HG03060 (cell line): ENCODE data around the gene ARID3B.
"Not testable (repeated sequence)": the region's sequence is repeated elsewhere in the genome, so short reads cannot be mapped to it uniquely, and the experiment has no call there.

Source experiments
- ATAC-seq: cut with Tn5 transposase; IDR thresholded peaks from one replicate; pipeline ENCODE4 v1.9.1; 2021; ENCODE audit warnings: low read depth, moderate number of reproducible peaks; ENCODE audit not compliant: unreplicated experiment

Gene ARID3B

GRCh38 chr15:74535388-74536084 lies 5.5 kb upstream of the ARID3B start:
- no peak for ATAC-seq

GRCh38 chr15:74537736-74538135 lies 3.3 kb upstream of the ARID3B start:
- no peak for ATAC-seq

GRCh38 chr15:74539521-74539920 lies 1.5 kb upstream of the ARID3B start:
- not testable (repeated sequence) for ATAC-seq

DNA sequence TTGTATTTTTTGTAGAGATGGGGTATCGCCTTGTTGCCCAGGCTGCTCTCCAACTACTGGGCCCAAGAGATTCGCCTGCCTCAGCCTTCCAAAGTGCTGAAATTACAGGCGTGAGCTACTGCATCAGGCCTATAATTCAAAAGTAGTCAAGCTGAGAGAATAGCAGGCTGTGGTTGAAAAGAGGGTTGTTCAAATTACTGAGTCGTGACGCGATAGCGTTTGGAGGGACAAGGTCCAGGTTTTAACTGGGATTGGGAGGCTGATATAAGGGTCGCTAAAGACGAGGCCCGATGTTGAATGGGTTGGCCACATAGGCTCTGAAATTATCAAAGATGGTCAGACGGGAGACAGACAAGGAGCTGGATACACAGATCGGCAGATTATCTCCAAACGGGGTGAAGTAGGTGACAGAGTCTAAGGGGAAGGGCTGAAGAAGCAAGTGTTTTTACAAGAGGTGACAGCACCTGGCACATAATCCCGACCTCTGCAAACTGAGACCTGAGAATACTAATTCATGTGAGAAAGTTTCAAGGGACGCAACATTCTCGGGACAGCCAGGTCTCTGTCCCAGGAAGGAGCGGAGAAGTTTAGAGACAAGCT lies 759 bp upstream of the ARID3B start:
- no peak for ATAC-seq

GRCh38 chr15:74541494-74542165 lies 610 bp downstream of the ARID3B start:
- no peak for ATAC-seq

DNA sequence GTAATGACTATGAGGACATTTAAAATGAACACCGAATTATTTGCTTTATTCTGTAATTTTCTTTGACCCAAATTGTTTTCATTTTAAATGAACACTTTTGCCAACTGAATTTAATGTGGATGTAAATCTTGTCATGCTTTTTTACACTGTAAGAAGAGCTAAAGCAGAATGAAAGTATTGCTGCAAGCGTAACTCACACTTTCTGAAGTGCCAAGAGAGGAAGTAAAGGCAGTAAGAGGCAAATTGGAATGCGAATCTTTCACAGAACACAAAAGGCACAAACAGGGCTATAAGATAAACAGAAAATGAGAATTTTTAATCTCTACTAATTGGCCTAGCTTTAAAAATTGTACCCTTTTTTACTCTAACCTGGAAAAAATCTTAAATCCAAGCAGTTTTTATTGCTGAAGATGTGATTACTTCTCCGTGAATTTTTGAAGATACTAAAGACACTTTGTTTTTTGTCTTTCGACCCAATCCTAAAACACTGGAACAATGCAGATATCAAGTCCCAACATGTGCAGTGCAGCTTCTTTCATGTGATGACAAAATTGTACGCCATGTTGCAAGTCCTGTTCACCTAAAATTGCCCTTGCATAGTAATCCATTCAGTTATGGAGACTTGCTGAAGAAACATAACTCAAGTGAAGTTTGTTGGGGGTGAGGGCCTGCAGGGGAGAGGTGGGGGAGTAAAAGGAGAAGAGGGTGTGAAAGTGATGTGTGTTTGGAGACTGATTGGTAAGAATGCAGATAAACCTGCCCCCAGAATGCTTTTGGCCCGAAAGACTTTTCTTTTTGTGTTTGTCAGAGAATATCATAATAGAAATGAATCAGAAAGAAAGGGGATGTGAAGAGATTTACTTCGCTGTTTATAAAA lies 1.4 kb downstream of the ARID3B start:
- no peak for ATAC-seq

DNA sequence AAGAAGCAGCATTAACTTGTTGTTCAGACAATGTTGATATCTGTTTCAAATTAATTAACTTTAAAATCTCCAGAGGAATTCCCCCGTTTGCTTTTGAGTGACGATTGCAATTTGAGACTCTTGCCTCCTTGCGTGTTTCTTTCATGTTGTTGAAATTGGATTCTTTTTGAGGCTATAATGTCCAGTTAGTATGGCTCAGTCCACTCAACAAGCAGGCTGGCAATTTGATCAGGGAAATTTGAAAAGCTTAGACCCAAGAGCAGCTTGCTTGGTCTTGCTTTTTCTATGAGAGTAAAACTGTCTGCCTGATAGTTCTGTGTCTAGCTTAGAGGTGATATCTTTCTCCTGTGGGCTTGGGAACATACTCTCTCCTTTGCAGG lies 2.0 kb downstream of the ARID3B start:
- no peak for ATAC-seq

GRCh38 chr15:74543583-74543982 lies 2.6 kb downstream of the ARID3B start:
- ATAC-seq = no peak

- no peak for ATAC-seq
Observed at GRCh38 chr15:74545086-74545485, 4.1 kb downstream of the ARID3B start.

DNA sequence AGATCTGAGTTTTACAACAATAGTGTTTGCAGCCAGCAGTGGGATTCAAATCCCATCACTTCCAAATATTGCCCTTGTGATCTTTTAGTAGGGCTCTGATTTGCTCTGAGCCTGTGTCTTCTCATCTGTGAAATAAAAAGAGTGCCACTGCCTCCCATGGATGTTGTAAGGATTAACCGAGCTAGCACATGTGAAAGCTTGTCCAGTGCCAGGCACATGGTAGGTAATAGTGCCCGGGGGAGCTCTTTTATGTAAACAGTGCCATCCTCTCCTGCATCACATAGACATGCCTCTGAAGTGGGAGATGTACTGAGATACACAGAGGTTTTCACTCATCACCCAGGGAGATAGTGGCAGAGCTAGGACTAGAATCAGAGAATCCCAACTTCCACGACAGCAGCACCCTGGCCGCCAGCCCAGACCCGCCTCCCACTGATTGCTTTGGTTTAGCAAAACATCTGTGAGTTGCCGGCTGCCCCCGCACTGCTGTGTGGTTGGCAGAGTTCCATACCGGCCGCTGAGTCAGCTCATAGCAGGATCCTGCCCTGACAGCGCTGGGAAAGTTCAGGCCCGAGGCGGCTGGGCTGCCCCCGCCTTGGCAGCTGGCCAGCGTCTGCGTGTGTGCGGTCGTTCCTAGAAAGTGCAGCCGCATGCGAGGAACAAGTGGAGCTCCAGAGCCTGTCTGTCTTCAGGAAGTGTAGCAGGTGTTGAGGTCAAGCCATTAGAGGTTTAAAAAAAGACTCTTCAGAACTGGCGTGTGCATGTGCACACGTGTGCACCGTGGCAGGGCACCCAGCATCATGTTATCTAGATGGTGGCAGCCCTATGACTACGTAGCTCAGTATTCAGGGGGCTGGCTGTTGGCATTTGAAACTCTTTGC lies 5.0 kb downstream of the ARID3B start:
- peak; percentile 35 for ATAC-seq

DNA sequence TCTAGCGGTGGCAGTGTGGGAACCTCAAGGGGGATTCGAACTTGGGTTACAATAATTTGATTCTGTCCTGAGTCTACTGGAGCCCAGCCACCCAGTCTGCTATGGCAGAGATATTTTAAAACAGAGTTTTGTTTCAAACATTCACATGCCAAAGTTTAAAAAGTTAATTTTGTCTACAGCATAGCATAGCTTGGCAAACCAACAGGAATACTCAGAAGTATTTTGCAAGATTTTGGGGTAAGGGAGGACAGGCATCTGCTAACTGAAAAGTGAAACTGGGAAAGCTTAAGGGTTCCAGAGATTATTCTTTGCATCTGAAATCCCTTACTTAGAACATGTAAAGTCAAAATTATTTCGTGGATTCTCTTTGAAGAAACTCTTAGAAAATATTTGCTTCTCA lies 6.6 kb downstream of the ARID3B start:
- no peak for ATAC-seq

DNA sequence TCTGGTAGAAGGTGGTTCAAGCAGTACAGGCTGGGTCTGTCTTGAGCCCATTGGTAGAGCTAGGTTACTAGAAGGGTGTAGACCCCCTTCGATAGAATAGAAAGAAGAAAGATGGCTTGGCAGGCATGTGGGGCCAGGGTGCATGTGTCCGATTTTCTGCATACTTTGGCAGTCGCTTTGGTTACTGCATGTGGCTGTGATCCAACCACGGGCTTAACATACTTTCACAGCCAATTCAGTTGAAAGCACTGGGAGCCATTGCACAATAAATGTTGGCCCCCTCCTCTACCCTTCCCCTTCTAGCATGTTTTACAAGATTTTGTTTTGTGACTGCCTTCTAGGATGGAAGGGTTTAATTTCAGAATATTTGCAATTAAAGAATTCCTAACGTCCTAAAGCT lies 7.2 kb downstream of the ARID3B start:
- ATAC-seq = no peak

DNA sequence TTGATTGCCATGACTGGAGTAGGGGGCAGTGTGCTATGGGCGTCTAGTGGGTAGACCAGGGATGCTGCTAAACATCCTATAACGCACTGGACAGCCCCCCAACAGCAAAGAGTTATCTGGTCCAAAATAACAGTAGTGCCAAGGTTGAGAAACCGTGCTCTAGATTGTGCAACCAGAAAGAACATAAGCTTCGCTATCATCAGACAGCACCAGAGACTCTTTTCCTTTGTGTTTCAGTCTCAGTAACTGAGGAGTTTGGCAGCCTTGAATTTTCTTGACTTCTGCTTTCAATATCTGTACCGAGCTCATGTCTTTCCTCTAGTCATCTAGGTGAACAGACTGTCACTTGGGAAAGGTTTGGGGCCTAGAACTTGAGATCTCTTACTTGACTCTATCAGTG lies 8.8 kb downstream of the ARID3B start:
- no peak for ATAC-seq

DNA sequence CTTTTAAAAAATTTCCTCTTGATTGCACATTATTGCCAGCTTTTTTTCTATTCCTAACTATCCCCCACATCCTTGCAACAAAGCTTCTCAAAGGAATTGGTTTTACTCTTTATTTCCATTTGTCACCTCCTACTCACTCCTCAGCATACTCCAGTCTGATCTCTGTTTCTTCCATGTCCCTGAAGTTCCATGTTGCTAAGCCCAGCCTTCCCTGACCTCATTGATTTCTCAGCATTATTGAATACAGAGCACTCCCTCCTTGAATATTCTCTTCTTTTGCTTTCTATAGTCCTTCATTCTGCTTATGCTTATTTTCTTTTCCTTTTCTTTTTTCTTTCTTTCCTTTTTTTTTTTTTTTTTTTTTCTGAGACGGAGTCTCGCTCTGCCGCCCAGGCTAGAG lies 10.7 kb downstream of the ARID3B start:
- no peak for ATAC-seq

GRCh38 chr15:74552773-74553441 lies 11.9 kb downstream of the ARID3B start:
- ATAC-seq = no peak

GRCh38 chr15:74555192-74555591 lies 14.2 kb downstream of the ARID3B start:
- ATAC-seq = no peak

DNA sequence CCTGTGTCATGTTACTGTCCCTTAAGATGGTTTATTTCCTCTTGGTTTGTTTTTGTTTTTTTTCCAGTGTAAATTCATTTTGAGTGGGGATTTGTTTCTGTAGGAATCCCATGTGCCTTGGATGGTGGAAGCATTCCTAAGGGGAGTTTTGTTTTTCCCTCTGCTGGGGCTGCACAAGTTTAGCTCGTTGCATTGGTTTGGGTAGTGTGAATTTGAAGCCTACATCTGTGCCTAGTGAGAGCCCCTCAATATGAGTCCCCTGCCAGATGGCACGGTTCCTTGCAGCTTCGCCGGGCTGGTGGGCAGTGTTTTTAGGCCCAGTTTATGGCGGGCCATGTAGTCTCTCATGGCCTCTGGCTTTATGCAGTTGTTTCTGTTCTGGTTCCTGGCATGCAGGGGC lies 17.7 kb downstream of the ARID3B start:
- no peak for ATAC-seq

- ATAC-seq = no peak
Observed at GRCh38 chr15:74563442-74563841, 22.4 kb downstream of the ARID3B start.

GRCh38 chr15:74564182-74564581 lies 23.2 kb downstream of the ARID3B start:
- ATAC-seq = no peak
